ENCODE measurements around the gene EPHB2.
A peak's percentile ranks its signal among the peaks of the same experiment; 100 is the strongest.
"Not testable (repeated sequence)": the region's sequence is repeated elsewhere in the genome, so short reads cannot be mapped to it uniquely, and the experiment has no call there.

The EPHB2 gene

DNA sequence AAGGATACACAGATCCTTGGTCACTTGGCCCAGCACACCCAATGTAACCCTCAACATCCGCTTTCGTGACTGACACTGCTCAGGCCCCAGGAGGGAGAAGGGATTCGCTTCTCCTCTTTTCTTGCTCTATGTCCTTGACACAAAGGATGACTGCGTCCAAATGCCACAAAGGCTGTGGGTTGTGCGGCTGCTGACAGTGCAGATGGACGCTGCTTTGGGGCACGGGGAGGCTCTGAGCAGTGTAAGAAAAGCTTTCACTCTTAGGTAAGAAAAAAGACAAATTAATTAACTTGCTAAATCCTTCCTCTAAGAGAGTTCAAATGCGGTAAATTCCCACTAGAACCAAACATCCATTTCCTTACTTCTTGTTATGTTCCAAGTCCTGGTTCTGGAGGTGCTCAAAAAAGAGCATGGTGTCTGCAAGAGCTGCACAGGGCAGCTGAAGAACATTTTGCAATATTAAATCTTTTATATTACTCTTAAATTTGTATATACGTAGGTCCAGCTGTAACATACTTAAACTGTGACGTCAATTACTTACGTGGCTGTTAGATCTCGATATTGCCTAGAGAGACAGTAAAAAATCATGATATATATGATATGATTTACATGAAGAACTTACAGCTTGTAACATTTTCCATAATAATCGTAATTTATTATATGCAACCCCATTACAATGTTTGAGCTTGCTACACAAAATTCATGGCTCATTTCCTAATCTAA, 19.4 kb upstream of the EPHB2 start:
- no peak for DNase-seq

- no peak for DNase-seq
These were observed 16.5 kb upstream of the EPHB2 start for GRCh38 chr1:22694172-22694571.

GRCh38 chr1:22696610-22697009, 14.0 kb upstream of the EPHB2 start:
- no peak for DNase-seq

DNA sequence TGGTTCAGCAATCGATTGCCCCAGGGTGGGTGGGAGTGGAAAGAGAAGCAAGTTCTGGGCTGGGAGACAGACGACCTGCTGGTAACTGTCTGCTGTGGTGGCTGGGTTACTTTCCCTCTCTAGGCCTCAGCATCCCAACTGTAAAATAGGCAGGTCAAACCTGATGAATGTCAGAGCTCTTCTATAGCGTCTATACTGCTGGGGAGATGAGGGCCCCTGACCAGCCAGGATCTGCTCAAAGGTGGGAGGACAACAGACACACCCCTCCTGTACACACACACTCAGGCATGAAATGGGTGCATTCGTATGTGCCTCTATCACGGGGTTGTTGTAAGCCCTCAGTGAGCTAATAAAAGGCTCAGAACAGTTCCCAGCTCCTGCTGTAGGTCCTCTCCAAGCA, 12.7 kb upstream of the EPHB2 start:
- DNase-seq = no peak

GRCh38 chr1:22699681-22700520, 10.7 kb upstream of the EPHB2 start:
- DNase-seq = no peak

- DNase-seq = no peak
These were observed 8.1 kb upstream of the EPHB2 start for GRCh38 chr1:22702296-22703085.

GRCh38 chr1:22704440-22705067, 6.1 kb upstream of the EPHB2 start:
- DNase-seq = peak; percentile 84

- DNase-seq = no peak
These were observed 5.1 kb upstream of the EPHB2 start for GRCh38 chr1:22705586-22705985.

DNA sequence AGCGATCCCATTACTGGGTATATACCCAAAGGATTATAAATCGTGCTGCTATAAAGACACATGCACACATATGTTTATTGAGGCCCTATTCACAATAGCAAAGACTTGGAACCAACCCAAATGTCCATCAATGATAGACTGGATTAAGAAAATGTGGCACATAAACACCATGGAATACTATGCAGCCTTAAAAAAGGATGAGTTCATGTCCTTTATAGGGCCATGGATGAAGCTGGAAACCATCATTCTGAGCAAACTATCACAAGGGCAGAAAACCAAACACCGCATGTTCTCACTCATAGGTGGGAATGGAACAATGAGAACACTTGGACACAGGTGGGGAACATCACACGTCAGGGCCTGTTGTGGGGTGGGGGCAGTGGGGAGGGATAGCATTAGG, 4.5 kb upstream of the EPHB2 start:
- DNase-seq = not testable (repeated sequence)

GRCh38 chr1:22708777-22709176, 1.9 kb upstream of the EPHB2 start:
- DNase-seq = no peak

GRCh38 chr1:22709227-22709626, 1.4 kb upstream of the EPHB2 start:
- no peak for DNase-seq

GRCh38 chr1:22709891-22710700, 543 bp upstream of the EPHB2 start:
- DNase-seq = peak; percentile 19

DNA sequence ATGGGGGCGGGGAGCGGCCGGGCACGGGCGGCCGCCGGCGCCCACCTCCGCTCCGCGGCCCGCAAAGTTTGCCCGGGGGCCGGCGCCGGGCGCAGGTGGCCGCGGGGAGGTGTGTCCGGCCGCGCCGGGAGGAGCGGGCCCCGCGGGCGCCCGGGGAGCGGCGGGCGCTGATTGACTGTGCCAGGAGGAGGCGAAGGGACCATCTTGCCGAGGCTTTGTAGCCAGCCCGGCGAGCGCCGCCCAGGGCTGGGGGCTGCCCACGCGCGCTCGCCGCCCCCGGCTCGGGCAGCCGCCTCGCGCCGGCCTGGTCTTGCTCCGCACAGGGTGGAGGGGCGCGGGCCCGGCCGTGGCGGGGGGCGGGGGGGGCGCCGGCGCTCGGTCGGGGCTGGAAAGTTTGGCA, 432 bp downstream of the EPHB2 start:
- DNase-seq = no peak

DNA sequence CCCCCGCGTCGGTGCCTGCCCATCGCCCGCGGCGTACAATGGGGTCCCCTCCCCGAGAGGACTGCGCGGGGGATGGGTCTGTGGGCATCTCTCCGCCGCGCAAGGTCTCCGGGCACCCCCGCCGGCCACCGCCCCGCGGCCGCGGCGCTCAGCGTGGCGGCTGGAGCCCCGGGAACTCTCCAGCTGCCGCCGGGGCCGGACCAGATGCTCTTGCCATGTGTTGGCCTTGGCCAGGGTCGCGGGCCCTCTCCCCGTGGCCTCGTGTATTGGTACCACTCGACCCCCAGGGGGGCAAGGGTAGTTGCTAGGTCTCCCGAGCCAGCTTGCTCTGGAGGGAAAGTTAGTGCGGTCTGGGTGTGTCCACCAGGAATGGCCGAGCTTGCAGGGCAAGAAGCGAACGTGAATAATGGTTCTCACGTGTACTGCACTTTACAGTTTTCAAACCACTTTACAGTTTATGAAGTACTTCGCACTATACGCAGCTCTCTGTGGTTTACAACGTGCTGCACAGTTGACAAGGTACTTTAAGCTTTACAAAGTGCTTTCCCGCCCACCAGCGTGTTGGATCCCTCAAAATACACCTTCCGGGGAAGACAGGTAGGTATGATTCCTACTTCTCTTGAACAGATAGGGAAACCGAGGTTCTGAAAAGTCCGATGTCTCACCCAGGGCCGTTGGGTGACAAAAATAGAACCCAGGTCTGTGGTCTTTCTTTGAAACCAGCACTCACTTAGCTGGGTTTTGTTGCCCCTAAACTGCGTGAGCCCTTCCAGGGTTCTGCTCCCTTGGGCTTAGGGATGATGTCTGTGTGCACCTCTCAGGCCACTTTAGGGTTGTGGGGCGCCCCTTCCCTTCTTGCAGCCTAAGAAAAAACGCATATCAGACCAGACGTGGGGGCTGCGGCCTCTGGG, 1.2 kb downstream of the EPHB2 start:
- no peak for DNase-seq

GRCh38 chr1:22712502-22713271, 2.0 kb downstream of the EPHB2 start:
- no peak for DNase-seq

GRCh38 chr1:22714455-22714854, 3.8 kb downstream of the EPHB2 start:
- DNase-seq = no peak

DNA sequence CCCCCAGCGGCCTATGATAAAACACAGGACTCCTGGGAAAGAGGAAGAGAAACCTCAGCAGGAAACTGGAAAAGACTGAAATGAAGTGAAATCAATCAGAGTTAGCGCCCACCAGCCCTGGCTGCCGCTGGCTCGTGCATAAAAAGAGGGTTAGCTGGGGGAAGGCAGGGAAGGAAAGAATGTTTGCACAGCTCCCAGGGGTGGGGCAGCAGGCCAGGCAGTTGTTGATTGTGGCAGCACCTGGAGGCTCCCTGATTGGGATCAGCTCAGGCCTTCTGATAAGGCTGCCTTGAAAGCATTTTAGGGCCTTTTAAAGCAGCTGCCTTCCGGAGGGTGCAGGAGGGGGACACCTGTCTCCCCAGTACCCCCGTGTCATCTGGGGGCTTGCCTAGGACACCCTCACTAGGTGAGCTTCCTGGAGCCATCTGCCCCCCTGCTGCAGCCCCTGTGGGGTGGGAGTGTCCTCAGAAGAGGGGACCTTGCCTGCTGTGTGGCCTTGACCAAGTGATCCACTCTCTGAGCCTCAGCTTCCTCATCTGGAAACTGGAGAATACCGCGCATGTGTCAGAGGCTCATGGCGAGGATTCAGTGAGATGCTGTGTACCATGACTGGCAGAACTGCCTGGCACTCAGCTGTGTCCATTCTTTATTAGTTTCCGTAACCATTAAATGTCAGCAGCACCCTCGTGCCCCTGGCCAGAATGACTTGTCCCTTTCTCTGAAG, 6.6 kb downstream of the EPHB2 start:
- DNase-seq = no peak

- no peak for DNase-seq
These were observed 10.7 kb downstream of the EPHB2 start for GRCh38 chr1:22721122-22721873.
